GM19438 (cell line): ENCODE results near the gene TACO1.

ENCODE experiments used
- ATAC-seq: cut with Tn5 transposase; IDR thresholded peaks from one replicate; pipeline ENCODE4 v1.9.1; 2021; ENCODE audit warnings: low read depth; ENCODE audit not compliant: unreplicated experiment

Gene TACO1

DNA sequence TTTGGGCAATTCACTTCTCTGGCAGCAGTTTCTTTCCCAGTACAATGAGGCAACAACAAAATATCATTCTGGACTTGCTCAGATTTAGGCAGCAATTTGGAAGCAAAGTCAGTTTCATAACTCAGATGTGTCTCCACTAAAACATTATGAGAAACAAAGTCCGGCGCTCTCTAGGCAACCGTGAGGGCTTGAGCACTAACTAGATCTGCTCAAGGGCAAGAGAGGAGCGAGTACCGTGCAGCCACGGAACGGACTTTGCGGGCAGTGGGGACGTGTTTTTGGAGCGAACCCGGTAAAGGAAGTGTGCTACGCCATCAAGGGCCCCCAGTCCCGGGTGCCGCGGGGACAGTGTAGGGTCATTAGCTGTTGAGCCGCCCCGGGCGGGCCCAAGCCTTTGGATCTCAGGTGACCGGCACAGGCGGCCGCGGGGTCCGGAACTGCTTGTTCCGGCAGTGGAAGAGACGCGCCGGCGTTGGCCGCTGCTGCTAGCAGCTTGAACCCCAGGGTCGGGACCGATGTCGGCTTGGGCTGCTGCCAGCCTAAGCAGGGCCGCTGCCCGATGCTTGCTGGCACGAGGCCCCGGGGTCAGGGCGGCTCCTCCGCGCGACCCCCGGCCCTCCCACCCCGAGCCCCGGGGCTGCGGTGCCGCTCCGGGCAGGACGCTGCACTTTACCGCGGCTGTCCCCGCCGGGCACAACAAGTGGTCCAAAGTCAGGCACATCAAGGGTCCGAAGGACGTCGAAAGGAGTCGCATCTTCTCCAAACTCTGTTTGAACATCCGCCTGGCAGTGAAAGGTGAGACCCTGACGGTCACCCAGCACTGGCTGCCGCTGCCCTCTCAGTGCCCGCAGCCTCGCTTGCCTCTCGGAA is at the start of gene TACO1:
Gene TACO1, plus strand, starts transcription at position 327 of the 870 bp plus-strand sequence. Its CDS starts 189 bp downstream, at position 516.
- peak; percentile 75 for ATAC-seq

GRCh38 chr17:63552211-63552610 is 48.5 kb upstream of the TACO1 start:
- no peak for ATAC-seq

GRCh38 chr17:63555500-63556156 is 45.1 kb upstream of the TACO1 start:
- ATAC-seq: no peak

DNA sequence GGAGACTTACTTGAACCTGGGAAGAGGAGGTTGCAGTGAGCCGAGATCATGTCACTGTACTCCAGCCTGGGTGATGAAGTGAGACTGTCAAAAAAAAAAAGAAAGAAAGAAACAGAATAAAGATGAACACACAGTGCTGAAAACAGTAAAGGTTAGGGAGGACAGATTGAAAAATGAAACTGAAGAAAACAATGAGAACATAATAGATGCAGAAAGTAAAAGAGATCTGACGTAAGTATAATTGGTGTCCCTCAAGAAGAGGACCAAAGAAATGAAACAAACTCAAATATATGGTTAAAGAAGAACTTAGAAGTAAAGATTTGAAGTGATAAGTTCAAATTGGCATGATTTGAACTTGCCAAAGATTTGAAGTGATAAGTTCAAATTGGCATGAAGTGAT is 43.3 kb upstream of the TACO1 start:
- ATAC-seq: no peak

DNA sequence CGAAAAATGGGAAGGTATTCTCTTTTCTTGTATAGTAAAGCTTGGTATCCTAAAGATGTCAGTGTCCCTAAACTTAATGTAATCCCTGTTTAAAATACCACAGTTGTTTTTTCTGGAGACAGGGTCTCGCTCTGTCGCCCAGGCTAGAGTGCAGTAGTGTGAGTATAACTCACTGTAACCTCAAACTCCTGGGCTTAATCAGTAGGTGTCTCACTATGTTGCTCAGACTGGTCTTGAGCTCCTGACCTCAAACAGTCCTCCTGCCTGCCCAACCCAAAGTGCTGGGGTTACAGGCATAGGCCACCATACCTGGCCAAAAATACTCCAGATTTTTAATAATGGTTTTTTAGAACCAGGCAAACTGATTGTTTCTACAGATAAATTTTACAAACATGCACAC is 42.3 kb upstream of the TACO1 start:
- no peak for ATAC-seq

DNA sequence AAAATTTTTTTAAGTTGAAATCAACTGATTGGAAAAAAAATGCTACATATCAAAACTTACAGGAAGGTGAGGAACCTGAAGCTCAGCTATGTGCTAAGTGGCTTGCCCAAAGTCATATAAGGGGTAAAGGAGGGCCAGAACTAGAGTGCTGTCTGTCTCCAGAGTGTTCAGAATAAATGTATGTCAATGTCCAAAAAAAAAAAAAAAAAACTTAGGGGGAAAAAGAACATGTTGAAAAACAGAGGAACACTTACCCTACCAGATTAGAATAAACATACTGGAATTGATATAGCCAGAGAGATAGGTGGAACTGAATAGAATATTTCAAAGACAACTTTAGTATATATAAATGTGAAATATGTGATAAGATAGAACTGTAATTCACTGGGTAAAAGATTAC is 38.9 kb upstream of the TACO1 start:
- no peak for ATAC-seq

DNA sequence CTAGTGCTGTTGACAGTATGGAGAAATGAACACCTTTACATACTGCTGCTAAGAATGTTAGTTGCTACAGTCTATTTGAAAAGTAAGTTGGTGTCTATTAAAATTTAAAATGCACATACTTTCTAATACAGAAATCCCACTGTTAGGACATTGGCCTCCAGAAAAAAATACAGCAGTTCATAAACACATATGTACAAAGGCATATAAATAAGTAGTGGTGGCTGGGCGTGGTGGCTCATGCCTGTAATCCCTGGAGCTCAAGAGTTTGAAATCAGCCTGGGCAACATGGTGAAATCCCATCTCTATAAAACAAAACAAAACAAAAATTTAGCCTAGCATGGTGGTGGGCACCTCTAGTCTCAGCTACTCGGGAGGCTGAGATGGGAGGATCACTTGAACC is 37.4 kb upstream of the TACO1 start:
- ATAC-seq: no peak

GRCh38 chr17:63564562-63564961 is 36.1 kb upstream of the TACO1 start:
- ATAC-seq: no peak

DNA sequence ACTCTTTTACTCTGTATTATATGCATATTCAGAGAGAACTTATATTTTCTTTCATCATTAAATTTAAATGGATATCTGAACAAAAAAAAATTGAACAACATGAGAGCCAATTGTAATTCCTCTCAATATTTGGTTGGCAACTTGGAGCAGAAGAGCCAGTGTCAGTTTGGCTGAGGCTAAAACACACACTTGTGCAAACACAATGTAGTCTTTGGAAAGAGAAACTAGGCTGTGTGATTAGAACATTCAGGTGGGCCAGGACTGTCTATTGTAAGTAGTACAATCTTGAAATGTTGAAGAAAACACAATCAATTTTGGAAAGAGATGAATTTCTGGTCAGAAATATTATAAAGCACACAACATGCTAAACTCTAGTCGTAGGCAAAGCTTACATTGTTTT is 33.5 kb upstream of the TACO1 start:
- ATAC-seq: no peak

- no peak for ATAC-seq
Observed at GRCh38 chr17:63568563-63568962, 32.1 kb upstream of the TACO1 start.

- ATAC-seq: no peak
Observed at GRCh38 chr17:63571632-63572310, 28.9 kb upstream of the TACO1 start.

- no peak for ATAC-seq
Observed at GRCh38 chr17:63573634-63574033, 27.1 kb upstream of the TACO1 start.

GRCh38 chr17:63578027-63578768 is 22.5 kb upstream of the TACO1 start:
- ATAC-seq: no peak

DNA sequence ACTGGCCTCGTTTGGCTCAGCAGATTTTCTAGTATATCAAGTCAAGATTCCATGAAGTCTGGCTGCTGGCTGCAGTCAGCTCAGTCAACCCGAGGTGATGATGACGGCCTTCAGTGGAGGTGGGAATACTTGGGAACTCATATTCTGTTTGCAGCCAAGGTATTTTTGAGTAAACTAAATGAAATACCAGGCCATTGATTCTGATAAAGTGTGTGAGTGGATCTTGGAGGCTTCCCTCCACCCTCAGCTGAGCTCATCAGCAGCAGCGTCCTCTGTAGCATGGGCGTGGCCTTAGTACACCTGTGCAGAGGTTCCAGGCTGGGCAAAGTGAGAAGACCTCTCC is 22.0 kb upstream of the TACO1 start:
- no peak for ATAC-seq

DNA sequence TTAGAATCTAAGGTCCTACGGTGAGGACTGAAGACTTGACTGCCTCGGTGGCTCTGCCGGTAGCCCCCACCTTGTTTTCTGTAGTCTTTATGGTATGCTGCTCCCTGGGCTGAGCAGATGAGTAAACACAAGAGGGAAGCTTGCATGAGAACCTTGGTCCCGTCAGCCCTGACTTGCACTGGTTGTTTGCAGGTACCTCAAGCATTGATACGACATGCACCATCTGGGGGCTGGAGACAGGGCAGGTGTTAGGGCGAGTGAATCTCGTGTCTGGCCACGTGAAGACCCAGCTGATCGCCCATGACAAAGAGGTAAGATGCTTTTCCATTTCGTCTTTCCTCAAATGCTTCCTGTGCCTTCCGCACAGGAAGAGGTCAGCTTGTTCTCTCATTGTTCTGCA is 21.1 kb upstream of the TACO1 start:
- no peak for ATAC-seq

DNA sequence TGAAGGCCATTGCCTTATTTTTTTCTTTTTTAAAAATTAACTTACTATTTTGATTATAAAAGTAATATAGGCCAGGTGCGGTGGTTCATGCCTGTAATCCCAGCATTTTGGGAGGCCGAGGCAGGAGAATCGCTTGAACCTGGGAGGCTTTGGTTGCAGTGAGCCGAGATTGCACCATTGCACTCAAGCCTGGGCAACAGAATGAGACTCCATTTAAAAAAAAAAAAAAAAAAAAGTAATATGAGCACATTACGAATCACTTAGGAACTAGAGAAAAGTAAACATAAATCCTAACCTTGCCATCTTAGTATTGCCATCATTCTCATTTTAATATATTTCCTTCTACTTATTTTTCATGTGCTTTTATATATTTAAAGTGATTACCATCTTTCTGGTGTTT is 12.9 kb upstream of the TACO1 start:
- no peak for ATAC-seq

- no peak for ATAC-seq
Observed at GRCh38 chr17:63588797-63589196, 11.9 kb upstream of the TACO1 start.

GRCh38 chr17:63589646-63590045 is 11.0 kb upstream of the TACO1 start:
- ATAC-seq: no peak

- ATAC-seq: no peak
Observed at GRCh38 chr17:63592797-63593196, 7.9 kb upstream of the TACO1 start.

DNA sequence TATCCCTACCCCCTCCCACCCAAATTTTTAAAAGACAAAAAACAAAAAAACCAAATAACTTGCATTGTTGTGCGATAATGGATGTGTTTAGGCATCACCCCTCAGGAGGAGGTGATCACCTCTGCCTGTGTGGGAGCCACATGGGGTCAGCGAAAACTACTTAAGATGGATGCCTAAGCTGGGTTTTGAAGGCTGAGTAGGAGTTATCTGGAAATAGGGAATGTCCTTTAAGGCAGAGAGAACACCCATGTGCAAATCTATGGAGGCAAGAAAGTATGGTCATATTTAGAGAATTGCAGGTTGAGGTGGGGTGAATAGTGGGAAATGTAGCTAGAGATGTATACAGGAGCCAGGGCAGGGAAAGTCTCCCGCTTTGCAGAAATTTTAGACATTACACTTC is 5.6 kb upstream of the TACO1 start:
- ATAC-seq: no peak
